ENCODE measurements around the gene GSTA5.
"Not testable (repeated sequence)": the region's sequence is repeated elsewhere in the genome, so short reads cannot be mapped to it uniquely, and the experiment has no call there.

GRCh38 chr6:52828621-52829020 lies 12.0 kb downstream of the GSTA5 start:
- not testable (repeated sequence) for TF ChIP-seq CTCF, POLR2A (IDR thresholded peaks at IDR 0.05)

Measured in ovary (tissue), 3 donors.